A204.1 (cell line): ENCODE data around the gene EDRF1.

Experiments used
- FAIRE-seq: peaks from 2 replicates; lab custom pipeline; 2012; peaks lifted over from hg19 to GRCh38; lab: Jason Lieb, UNC

Gene EDRF1

GRCh38 chr10:125768219-125768855 is 48.8 kb downstream of the EDRF1 start:
- no peak for FAIRE-seq

DNA sequence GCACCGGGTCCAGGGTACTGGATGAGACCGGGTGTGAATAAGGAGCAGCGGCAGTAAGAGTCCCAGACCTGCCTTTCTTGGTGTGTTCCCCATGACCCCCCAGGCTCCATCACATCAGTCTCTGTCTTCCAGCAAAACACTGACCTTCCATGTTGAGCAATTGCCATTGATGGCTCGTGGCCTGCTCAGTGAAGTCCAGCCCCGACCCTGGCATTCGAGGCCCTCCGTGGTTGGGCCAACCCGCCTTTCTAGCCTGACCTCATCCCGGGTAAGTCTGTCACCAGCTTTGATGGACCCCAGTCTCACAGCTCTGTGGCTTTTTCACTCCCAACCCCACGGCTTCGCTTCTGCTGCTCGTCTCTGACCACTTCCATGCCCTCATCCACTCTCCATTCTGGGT is 49.7 kb downstream of the EDRF1 start:
- FAIRE-seq, result no peak

DNA sequence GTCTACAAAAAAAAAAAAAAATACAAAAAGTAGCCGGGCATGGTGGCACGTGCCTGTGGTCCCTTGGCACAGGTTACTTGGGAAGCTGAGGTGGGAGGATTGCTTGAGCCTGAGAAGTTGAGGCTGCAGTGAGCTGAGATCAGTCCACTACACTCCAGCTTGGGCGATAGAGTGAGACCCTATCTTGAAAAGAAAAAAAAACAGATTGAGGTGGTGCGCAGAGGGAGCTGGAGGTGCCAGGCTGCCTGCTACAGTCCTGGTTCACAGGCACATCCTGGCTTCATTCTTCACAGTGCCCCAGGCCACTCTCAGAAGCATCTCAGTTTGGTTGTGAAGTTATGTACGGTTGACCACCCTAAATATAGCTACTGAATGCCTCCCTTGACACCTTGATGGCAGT is 51.3 kb downstream of the EDRF1 start:
- no peak for FAIRE-seq

DNA sequence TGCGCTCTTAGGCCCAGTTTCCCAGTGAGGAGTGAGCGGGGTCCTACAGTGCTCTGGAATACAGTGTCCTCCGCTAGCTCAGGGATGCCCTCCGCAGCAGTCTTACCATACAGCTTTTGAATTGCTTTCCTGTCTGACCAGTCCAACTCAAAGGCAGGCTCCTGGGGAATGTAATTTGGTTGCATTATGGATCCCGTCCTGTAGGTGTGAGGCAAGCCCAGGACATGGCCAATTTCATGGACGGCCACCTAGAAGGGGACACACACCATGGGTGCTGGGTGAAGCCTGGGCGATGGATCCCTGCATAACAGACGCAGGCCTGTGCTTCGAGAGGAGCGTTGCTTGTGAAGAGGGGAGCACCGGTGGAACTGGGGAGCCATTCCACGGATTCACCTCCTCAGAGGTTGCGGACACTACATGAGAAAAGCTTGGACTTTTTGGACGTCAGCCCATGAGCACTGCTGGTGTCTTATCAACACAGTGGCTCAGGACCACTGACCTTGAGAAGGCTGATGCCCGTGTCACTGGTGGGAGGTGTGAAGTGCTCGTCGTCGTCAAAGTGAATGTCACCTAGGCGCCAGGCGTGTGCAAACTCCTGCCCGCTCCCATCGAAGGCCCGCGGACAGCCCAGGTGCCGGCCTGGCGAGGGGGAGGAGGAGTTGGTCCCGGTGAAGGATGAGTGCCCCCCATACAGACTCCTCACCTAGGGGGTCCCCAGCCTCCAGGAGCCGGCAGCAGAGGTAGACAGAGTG is 52.8 kb downstream of the EDRF1 start:
- no peak for FAIRE-seq

GRCh38 chr10:125772864-125773180 is 53.3 kb downstream of the EDRF1 start:
- FAIRE-seq, result no peak

DNA sequence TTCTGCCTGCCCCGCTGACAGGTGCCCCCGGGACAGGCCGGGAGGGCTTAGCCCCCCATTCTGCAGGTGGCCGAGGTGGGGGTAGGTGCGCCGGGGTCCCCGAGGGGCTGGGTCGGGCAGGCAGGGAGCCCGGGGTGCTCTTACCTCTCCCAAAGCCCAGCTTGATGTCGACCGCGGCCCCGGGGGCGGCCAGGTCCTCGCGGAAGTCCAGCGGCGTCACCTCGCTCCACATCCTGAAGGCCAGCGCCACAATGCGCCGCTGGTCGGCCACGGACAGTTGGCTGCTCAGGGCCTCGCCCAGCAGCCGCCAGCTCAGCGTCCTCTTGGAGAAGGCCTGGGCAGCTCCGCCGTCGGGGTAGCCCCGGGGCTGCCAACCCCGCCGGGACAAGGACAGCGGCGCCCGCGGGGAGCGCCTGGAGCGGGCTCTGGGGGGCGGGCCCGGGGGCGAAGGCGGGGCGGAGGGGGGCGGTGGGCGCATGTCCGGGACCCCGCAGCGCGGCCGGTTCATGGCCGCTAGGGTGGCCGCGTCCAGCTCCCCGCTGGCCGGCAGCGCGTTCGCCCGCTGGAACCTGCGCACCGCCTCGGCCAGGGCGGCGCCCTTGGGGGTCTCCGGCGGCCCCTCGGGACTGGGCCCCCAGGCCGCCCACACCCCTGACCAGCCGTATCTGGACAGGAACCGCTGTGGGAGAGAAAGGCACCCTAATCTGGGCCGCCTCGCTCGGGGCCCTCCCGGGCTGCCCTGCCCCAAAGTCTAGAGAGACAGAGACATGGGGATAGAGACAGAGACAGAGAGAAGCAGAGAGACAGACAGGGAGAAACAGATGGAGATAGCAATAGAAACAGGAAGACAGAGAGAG is 54.4 kb downstream of the EDRF1 start:
- no peak for FAIRE-seq

- no peak for FAIRE-seq
Observed at GRCh38 chr10:125774581-125775191, 55.2 kb downstream of the EDRF1 start.

DNA sequence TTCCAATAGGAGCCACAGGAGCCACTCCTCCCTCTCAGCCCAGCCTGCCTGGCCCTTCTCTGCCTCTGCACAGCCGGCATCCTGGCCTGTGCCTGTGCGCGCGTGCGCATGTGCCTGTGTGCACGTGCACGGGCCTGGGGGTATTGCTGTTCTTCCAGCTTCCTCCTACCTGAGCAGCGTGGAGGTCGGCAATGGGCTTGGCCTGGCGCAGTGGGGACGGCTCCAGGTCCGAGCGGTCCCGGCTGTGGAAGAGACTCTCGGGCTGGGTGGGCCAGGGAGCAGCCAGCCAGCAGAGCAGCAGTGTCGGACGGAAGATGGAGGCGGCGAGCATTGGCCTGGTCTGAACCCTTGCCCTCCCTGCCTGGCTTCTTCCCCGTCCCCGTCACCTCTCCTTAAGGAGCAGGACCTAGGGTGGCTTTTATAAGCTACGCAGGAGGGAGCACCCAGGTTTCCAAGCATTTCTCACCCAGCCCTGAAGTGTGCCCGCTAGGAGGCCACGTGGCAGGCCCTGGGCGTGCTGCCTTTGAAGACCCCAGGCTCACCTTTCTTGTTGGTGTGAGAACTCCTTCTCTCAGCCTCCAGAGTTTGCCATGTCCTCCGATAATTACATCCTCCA is 56.1 kb downstream of the EDRF1 start, which contains the start of gene MMP21:
Gene MMP21, minus strand, starts transcription at position 331 of the 616 bp plus-strand sequence. Its CDS starts 0 bp downstream, at position 331.
- no peak for FAIRE-seq

- FAIRE-seq, result no peak
Observed at GRCh38 chr10:125777806-125778205, 58.3 kb downstream of the EDRF1 start.

DNA sequence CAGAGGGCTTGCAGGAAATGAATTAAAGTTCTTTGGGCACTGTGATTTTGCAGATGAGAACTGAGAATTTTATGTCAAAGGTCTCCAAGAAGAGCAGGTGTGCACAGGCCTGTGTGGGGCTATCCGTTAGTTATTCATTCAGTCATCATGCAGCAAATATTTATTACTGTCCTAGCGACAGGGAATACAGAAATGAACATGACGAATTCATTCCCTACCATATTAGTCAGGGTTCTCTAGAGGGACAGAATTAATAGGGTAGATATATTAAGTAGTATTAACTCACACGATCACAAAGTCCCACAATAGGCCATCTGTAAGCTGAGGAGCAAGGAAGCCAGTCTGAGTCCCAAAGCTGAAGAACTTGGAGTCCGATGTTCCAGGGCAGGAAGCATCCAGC is 59.0 kb downstream of the EDRF1 start:
- no peak for FAIRE-seq

DNA sequence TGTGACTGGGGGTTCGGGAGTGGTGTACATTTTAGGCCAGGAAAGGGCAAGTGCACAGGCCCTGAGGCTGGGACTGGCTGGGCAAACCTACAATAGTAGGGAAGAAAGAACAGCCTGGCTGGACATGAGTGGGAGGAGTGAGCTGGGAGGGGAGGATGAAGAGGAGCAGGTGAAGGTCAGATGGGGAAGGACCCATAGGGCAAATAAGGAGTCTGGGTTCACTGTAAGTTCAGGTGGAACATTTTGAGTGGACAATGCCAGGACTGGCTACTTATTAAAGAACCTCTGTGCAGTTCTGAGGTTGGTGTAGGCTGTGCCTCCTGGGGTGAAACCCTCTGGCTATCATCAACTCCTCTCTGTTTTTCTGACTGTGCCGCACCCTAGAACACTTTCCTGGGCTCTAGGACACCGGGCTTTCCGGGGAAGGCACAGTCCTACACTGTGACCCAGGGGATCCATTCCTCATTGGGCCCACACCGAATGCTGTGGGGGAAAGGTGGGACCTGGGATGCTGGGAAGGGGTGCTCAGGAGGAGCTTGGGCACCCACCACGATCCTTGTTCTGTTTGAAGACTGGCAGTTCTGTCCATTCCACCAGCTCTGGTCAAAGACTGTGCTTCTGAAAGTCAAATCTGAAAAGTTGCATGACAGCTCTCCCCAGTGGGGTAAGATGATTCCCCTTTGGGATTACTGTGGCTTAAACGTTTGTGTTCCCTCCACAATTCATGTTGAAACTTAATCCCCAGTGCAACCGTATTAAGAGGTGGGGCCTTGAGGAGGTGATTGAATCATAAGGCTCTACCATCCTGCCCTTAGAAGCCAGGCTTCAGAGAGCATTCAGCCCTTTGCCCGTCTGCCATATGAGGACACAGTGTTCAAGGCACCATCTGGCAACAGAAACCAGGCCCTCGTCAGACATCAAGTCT is 60.2 kb downstream of the EDRF1 start:
- FAIRE-seq, result no peak

DNA sequence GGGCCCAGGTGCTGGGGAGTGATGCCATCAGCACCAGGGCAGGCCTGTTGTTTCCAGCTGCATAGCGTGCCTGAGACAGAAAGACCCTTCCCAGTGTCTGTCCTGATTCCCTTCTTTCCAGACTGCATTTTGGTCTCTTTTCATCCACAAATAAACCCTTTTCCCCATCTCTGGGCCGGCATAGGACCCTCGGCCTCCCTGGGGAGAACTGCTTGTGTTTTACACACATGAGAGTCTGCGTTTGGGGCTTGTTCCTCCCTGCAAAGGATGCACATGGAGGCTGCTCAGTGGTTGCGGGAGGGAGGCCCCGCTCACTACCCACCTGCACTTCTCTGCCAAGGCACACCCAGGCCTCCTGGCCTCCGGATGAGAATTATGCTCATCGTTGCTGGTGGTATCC is 61.9 kb downstream of the EDRF1 start:
- FAIRE-seq, result no peak

- no peak for FAIRE-seq
Observed at GRCh38 chr10:125782054-125782453, 62.5 kb downstream of the EDRF1 start.

DNA sequence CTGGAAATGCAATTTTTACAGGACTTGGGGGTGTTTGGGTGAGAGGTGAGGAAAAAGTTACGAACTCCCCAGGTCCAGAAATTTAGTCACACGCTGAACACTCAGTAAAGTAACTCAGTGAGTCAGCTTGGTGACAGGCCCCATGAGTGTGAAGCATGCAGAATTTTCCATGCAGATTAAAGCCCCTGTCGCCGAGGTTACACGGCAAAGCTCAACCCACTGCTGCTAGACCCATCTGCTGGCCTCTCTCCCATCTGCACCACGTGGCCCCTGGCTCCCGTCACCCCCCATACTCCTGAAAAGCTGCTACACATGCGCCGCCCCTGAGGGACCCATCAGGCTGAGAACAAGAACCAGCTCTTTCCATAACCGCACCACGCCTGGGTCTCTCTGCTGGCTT is 63.1 kb downstream of the EDRF1 start:
- no peak for FAIRE-seq

DNA sequence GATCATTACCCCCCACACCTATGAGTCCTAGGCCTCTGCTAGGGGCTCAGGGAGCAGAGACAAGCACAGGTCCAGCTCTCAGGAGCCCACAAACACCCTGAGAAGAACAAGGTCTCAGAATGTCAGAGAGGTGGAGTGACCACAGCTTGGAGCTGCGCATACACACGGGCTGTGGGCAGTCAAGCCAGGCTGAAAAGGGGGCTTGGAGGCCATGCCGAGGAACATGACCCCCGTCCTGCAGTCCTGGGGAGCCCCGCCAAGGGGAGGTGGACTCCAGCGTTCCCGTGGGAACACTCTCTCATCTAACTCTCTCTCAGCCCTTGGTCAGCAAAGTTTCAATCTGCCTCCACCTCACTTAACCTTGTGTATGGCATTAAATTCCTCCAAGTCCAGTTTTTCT is 63.9 kb downstream of the EDRF1 start:
- no peak for FAIRE-seq

DNA sequence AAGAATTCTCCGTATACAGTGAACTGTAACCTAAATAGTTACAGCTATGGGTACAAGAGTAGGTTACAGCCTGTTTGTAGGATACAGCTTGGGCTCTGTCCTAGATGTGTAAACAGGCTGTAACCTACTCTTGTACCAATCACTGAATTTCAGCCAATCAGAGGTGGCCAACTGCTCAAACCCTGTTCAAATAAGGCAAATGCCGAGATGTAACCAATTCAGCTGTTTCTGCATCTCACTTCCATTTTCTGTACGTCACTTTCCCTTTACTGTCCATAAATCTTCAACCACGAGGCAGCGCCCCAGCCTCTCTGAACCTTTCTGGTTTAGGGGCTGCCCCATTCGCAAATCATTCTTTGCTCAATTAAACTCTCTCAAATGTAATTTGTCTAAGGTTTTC is 64.4 kb downstream of the EDRF1 start:
- FAIRE-seq, result no peak

- no peak for FAIRE-seq
Observed at GRCh38 chr10:125785791-125786190, 66.3 kb downstream of the EDRF1 start.

DNA sequence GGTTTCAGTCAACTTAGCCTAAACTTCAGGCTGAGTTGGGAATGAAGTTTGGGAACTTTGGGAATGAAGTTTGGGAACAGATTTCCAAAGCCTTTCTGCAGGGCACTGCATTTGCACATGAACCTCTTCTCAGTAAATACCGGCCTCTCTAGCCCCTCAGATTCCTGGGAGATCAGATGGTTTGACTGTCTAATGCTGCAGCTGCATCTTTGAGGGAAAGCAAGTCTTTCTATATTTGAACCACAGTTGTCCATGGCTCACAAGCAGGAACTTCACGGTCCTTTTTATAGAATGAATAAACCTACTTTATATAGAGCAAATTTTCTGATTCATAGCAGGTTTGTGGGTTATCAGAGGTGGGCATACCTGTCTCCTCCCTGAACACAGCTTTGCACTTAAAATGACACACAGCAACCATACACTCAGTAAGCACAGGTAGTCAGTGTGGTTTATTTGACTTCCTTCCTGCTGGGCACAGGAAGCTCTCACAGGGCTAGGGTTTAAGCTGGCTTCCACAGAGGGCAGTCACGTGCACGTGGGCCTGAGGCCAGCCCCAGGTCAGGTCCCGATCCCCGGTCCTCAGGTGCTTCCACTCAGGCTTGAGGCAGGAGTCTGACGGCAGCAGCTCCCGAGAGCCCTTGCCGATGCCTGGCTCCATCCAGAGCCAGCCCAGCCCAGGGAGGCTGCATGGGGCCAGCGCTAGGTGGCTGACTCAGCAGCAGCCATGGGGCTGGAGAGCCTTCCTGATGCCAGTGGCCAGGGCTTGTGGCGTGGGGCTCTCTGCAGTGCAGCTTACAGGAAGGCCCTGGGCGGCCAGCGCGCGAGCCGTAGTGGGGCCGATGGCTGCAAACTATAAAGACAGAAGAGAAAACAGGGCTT is 68.9 kb downstream of the EDRF1 start:
- FAIRE-seq, result no peak

- no peak for FAIRE-seq
Observed at GRCh38 chr10:125792342-125793300, 73.1 kb downstream of the EDRF1 start.
